Measurements from ENCODE around the gene TMEM91. TPM values are rescaled to one million over a fixed set of nuclear protein-coding genes. Genes with fewer than 3 reads are reported as not detected.

Gene TMEM91
- total and polyA plus RNA-seq, 2 of the 8 experiments (the other 6 are each of a cell fraction or from before 2014, with no cell fraction given), result 5.3 to 7.4 TPM

DNA sequence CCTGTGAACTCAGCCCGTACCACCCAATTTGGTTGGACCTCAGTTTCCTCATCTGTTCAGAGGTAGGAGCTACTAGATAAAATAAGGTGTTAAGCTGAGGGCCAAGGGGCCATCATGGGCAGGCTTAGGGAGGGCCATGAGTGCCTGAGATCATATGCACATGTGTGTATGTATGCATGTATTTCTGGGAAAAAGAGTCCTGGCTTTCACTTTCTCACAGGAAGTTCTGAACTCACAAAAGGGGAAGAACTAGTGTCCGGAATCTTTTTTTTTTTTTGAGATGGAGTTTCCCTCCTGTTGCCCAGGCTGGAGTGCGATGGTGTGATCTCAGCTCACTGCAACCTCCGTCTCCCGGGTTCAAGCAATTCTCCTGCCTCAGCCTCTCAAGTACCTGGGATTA, 41.5 kb upstream of the TMEM91 start (continued):
- TF ChIP-seq SUZ12 (IDR thresholded peaks at IDR 0.05; ENCODE audit: low read length) (no peak), BCL11A (IDR thresholded peaks at IDR 0.05; ENCODE audit: low read depth in 2 of 2, low read length in 2 of 2) (no peak)
- TF ChIP-seq, protein P1, sequence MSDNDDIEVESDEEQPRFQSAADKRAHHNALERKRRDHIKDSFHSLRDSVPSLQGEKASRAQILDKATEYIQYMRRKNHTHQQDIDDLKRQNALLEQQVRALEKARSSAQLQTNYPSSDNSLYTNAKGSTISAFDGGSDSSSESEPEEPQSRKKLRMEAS (IDR thresholded peaks at IDR 0.05), result no peak

Data from H1 (cell line).